GM19397 (cell line): ENCODE measurements around the gene UVRAG.

Experiments used
- ATAC-seq: cut with Tn5 transposase; IDR thresholded peaks from one replicate; pipeline ENCODE4 v1.9.1; 2021; ENCODE audit warnings: mild to moderate bottlenecking, moderate library complexity; ENCODE audit not compliant: unreplicated experiment

UVRAG gene

DNA sequence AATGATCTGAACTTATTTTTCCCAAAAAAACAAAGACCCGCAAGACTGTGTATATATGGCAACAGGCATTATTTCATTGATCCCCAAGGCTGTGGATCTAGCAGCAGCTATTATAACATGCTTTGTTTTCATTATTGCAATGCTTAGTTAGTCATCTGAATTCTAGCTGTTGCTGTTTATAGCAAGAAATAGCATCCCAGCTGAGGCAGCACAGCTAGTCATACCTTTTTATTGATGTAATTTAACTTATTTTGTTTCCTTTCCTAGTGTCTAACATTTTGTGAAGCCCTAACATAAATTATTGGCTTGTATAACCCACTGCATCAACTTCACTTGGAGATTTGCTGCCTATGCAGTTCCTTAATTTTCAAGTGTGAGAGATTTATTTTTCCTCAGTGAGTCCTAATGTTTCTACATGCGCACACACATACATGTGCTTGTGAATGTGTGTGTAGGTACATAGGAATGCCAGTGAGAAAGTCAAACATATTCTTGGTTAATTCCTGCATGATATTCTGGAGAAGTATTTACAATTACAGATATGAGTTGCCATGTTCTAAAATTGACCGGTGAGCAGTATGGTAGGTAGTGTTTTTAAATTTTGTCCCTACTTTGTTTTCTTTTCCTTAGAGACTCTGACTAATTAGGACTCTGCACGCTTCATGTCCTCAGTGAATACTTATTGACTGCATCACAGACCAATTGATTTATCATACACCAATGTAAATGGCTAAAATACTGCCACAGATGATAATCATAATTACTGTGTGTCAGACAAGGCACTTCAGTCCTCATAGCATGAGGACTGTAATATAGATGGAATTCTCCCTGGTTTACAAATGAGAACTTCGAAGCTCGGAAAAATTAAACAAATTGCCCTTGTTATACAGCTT lies 272.0 kb downstream of the UVRAG start:
- no peak for ATAC-seq

DNA sequence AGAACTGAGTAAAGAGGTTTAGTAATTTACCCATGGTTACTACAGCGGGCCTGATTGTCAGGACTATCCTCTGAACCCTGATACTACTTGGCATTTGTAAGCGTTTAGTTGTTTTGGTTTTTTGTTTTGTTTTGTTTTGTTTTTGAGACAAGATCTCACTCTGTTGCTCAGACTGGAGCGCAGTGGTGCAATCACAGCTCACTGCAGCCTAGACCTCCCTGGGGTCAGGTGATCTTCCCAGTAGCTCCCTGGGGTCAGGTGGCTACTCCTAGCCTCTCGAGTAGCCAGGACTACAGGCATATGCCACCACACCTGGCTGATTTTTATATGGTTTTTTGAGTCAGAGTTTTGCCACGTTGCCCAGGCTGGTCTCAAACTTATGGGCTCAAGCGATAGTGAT lies 272.7 kb downstream of the UVRAG start:
- no peak for ATAC-seq

DNA sequence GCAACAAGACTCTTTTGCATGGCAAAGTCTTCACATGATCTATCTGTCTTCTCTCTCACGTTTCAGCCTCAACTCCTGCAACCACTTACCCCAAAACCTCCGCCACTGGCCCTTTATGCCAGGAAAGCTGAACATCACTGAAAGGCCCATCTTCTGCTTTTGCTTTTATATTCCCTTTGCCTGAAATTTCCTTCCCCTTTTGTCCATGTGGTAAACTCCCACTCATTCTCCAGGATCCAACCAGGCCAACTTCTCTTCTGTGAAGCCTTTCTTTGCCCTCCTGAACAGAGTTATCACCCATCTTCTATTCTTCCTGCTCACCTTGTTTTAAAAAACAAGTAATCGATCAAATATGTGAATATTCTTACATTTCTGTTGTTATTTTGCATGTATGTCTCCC lies 273.5 kb downstream of the UVRAG start:
- ATAC-seq, result no peak

DNA sequence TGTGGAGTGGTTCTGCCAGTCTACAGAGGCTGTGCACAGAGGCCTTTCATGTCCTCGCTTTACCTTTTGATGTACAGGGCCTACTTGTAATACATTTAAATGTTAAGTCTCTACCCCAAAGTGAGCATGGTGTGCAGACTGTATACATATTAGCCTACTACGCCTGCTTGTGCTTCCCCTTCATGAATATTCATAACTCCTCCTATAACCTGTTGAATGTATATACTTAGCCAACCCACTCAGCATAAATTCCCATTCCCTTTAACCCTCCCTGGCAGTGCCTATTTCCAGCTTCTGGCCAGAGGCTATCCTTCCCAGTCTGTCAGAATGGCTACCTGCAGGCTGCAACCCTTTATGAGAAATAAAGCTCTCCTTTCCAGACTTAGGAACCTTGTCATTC lies 275.2 kb downstream of the UVRAG start:
- no peak for ATAC-seq

DNA sequence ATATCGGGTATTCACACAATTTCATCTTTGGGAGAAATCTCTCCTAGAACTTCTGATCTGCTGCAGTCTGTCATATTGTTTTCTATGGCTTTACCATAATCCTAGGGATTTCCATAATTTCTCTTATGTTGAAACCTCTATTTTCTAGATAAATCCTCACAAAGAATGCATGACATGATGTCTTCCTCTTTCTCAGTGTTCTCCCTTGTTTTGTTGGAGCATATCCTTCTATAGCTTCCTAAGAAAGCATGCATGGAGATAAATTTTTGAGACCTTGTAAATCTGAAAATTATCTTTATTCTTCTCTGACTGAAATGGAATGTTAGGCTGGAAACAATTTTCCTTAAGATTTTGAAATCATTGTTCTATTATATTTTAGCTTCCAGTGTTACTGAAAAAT lies 275.8 kb downstream of the UVRAG start:
- ATAC-seq, result no peak

DNA sequence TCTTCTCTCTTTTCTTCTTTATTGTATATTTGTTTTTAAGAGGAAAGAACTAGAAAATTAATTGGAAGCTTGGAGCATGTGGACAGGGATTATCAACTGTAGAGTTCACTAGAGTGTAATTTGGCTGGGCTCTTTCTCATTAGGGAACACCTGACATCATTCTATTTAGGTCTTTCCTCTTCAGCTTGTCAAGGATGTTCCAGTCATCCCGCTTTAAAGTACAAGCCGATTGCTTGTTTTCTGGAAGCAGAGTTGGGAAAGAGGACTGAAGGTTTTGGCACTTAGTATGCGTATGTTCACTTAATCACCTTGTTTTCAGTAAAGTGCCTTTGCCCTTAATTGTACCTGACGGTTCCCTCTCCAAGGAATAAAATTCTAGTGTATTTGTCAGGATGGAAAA lies 279.7 kb downstream of the UVRAG start:
- no peak for ATAC-seq

DNA sequence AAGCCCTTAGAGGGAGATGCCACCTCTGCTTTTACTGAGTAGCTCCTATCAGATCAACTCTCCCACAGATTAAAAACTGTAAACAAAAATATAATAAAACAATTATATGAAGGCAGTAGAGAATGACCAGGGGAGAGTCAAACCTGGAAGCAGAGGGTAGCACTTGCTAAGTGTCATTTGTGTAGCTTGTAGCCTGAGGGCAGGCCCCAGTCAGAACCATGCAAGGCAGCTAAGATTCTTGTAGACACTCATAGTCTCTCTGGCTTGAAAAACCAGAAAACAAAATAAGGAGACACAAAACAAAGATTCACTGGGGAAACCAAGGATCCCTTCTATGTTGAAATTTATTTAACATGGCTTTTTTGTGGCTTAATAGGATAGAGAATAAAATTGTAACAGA lies 280.9 kb downstream of the UVRAG start:
- ATAC-seq, result no peak

DNA sequence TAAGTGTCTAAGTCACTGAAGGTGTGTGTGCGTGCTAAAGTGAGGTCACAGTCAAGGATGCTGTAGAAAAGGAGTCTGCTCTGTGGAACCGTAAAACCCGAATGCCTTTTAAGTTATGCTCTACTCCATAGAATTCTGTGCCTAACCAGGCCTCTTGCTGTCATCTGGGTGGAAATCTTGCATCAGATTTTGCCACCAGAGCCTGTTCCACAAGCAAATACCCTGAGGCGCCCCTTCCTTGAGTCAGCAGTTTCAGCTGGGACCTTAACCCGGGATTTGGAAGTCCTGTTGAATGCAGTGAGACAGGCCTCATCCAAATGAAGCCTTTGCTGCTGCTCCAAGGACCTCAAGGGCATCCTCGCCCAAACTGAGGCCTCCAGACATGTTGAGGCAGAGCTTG lies 281.5 kb downstream of the UVRAG start:
- no peak for ATAC-seq

DNA sequence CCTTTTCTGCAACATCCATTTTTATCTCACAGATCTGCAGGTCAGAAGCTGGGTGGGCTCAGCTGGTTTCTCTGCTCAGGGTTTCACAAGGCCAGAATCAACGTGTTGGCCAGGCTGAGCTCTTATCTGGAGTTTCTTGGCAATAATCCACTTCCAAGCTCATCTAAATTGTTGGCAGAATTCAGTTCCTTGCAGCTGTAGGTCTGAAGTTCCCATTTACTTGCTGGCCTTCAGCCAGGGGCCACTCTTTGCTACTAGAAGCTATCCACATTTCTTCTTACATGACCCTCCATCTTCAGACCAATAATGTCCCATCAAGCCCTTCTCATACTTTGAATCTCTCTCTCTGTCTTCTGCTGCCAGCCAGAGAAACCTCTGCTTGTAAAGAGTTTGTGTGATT lies 287.8 kb downstream of the UVRAG start:
- ATAC-seq, result no peak

DNA sequence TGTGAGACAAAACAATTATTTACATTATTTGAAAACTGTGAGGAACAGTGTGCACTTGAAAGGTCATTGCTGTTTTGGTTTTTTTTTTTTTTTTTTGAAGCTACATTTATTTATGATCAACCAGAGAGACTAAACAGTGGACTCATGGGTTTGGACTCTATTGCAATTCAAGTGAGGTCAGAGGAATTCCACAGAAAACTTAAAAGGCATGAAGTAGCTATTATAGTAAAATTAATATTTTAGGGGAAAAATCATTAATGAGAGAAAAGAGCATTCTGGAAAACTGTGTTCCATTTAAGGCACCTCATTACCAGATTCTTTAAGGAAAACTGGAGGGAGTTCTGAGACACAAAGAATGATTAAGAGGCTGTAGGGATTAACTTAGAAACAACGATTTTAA lies 288.4 kb downstream of the UVRAG start:
- ATAC-seq, result no peak

DNA sequence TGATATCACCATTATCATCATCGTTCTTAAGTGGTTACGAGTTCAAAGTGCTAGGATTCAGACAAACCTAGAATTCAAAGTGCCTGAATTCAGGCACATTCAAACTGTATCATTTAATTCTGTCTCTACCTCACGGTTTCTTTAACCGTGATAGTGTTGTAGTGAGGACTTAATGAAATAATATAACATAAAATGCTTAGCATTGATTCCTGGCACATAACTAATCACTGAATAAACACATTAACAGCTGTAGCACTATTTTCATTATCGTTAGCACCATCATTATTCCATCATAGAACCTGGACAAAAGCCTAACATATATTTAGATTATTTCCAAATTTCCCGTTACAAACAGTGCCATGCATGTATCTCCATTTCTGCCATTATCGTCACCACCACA lies 289.3 kb downstream of the UVRAG start:
- no peak for ATAC-seq

DNA sequence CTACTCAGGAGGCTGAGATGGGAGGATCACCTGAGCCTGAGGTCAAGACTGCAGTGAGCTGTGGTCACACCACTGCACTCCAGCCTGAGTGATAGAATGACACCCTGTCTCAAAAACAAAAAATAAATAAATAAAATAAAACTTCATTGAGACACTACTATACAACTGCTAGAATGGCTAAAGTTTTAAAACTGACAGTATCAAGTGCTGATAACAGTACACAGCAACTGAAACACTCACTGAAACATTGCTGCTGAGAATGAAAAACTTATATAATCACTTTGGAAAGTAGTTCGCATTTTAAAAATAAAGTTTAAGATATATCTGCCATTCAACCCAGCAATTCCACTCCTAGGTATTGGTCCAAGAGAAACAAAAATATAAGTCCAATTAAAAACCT lies 290.6 kb downstream of the UVRAG start:
- no peak for ATAC-seq

DNA sequence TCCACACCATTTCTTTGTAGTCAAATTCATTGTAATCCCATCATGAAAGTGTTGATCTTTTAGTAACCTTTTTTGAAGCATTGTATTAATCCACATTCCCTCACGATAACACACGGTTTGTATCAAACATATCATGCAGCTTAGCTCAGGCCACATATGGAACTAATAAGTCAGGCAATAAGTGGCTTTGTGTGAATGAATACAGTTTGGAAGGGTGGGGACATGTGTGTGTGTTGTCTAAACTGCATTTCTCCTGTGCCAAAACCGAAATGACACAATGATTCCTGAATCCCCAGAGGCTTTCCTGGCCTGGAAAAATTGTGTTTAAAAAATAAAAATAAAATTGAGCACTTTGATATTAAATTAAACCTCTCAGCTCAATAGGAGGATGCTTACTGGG lies 293.0 kb downstream of the UVRAG start:
- no peak for ATAC-seq

DNA sequence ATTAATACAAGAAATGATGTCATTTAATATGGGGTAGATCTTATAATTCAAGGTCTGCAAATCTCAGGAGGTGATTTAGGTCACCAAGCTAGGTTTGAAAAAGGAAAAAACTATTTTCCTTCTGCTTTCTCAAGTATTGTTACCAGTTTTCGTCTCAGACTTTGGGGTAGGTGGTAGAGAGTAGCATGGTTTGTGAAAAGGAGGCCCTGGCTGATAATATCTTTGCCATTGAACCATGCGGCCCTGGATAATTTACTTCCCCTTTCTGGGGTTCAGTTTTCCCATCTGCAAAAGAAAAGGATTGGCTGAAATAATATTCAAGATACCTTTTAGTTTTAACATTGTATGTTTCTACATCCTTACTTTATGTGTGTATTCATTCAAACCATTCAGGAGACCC lies 299.2 kb downstream of the UVRAG start:
- no peak for ATAC-seq

DNA sequence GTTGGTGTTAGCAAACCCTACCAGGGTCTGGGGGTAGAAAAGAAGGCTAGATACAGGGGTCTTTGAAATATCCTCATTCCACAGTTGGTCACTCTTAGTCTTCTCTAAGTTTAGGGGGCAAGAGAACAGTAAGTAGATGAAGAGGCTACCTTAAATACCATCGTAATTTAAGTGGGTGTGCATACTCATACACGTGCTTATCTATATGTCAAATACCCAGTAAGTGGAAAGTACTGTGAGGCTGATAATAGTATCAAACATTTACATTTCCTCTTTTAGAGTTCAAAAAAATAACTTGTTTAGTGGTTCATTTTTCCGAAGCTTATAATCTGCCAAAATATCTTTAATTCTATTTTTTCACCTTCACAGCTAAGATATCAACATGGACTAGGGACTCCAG lies 300.5 kb downstream of the UVRAG start:
- ATAC-seq, result no peak

DNA sequence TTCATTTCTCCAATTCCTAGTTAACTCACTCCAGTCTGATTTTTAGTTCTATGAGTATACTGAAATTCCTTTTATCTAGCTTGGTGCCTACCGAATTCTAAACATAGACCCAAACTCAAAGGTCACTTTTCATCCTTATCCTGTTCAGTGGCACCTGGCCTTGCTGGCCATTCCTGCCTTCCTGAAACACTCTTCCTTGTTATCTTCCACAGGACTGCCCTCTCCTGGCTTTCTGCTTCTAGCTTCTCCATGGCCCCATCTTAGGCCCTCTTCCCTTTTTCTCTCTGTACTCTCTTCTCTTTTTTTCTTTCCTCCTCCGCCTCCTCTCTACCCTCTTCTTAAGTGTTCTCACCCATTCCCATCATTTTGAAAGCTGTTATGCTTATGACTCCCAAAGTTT lies 304.0 kb downstream of the UVRAG start:
- ATAC-seq, result no peak

DNA sequence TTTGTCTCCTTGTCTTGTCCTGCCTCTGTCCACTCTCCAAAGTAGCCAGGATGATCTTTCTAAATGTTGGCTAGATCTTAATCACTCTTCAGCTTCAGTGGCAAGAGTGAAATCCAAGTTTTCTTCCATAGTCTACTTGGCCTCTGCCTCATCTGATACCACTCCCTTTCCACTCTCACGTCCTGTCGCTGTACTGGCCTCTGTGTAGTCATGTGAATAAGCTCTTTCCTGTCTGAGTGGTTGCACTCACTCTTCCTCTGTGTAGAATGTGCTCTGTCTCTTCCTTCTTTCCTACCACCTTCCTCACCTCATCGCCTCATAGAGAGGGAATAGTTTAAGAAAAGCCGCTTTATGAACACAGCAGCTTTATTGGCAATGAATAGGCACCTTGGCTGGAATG lies 304.8 kb downstream of the UVRAG start:
- no peak for ATAC-seq

DNA sequence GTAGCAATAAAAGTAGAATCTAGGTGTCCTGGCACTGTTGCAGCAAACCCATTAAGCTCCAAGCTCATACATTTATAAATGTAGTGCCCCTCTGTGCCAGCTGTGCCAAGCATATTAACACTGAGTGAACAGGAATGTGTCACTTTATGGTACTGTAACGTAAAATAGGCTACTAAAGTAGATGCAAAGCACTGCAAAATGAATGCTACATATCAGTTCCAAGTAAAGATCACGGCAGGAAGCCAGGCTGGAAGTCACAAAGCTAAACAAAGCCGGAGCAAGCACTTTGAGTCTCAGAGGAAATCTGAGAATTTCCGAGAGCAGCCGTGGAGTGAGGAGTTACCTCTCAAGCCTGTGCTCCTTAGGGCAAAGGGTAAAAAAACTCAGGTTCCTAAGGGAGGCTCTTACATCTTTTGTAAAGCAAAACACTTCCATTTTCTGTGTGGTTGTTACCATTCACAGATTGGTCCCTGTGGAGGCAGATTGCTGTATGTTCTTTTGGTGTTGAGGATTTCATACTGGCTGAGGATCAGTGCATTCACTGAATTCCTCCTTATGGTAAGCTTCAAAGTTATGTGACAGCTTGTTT lies 305.6 kb downstream of the UVRAG start:
- no peak for ATAC-seq

DNA sequence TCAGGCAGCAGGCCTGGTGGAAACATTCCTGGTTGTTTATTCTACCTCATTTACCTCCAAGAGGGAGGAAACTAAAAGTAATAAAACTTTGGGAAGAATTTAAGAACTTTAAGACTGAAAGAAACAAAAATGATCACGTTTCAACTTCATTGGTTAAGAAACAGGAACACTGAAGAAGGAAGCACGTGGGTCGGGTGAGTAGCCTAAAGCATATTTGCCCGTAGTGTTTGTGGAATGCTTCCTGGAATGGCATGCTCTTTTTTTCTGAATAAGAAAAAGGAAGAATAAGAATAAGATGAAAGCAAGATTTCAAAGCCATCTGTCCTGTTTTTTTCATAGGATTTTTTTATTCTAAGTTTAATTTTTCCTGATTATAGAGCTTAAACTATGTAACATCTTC lies 308.2 kb downstream of the UVRAG start:
- ATAC-seq, result no peak

DNA sequence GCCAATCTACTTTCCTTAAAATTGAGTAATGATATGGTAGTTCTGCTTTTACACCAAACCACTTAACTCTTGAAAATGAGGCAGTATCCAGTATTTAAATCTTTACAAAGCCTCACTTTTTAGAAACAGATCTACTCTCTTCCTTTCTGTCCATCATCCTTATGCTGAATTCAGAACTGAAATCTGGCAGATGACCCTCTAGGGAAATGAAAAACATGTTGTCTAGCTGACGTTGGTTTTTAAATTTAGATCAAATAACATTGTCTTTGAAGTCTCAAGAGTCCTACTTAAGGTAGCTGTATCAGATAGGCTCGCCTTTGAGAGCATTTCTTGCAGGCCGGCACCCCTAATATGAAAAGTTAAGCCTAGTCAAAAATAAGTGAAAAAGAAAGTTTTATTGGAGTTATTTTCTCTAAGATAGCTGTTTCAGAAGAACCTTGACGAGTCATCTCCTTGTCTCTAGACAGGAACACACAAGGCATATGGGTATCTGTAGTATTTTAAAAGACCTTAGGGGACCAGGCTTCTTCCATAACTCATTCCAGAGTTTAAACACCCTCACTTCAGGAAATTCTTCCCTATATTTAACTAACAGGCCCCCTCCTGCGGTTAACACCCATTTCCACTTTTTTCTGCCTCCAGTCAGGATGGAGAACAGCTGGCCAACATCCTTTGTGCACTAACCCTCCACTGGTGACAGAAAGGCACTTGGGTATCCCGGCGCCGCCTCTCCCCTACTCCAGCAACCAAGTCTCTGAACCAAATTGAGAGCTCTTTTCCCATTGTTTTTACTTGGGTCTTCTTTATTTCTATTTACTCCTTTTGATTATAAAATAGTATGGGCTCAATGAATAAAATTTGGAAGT lies 310.1 kb downstream of the UVRAG start:
- ATAC-seq, result no peak

DNA sequence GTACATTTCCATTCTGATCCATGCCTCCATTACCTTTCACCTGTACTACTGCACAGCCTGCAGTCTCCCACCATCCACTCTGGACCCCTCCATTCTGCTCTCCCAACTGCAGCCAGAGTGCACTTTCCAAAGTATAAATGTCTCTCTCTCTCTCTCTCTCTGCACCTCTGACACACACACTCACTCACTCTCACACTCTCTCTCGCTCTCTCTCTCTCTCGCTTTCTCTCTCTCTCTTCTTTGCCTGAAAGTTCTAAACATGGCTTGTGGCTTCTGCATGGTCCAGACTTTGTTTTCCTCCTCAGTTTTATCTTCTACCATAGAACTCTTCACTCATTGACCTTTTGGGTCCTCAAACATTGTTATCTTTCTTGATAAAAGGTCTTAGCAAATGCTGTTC lies 314.7 kb downstream of the UVRAG start:
- ATAC-seq, result no peak

DNA sequence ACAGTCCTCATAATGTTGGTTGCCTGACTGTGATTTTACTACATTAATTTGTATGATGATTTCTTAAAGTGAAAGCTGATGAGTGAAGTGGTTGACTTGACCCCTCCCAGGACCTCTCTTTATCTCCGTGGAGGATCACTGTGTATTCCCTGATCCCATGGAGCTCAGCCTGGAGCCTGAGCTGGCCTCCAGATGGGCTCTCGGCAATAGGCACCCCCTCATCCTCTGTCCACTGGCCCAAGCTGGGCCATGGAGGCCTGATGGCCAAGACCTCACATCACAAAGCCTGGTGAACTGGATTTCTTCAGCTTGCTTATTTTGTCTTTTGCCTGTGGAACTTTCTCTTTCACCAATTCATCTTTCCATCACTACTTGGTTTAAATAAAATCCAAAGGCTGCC lies 316.1 kb downstream of the UVRAG start:
- no peak for ATAC-seq
